ENCODE results near the gene DRP2. TPM values are rescaled to one million over a fixed set of nuclear protein-coding genes. Genes with fewer than 3 reads are reported as not detected.

Gene DRP2
- polyA plus RNA-seq, 1 experiment = 0.13 TPM

GRCh38 chrX:101223226-101223625, 3.6 kb downstream of the DRP2 start:
- no peak for DNase-seq (ENCODE audit: low read depth)
- Histone ChIP-seq H3K4me3 (ENCODE audit: low read depth, low read length) (no peak overlapping the region), H3K27me3 (ENCODE audit: control insufficient read depth, insufficient read depth, low read length) (no peaks in the 10 kb centered on the region), H3K36me3 (ENCODE audit: control insufficient read depth, insufficient read depth, low read length) (no peaks in the 10 kb centered on the region)
- ChIA-PET CTCF (interaction anchor here (0.9 kb wide), 1 partner anchor 9 kb away, joined by 3 read pairs; no protein-coding TSS in a partner anchor), POLR2A (no interaction called here)
- TF ChIP-seq CTCF (IDR thresholded peaks at IDR 0.05; ENCODE audit: insufficient read depth, low read depth, low read length) = no peak

DNA sequence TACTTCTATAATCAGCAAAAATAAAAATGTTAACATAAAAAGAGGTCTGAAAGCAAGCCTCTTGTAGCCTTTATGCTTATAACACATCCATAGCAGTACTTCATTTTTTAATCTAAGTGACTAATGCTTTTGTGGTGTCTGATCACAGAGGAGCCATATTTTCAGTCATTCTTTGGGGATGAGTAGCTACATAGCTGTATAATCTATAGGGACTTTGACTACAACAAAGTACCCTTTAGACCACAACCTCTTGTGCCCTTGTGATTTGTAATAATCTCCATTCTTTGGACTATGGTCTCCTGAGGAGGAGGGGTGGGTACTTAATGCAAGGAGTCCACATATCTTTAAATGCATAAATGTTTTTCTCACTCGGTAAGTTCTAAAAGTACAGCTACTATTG, 9.6 kb downstream of the DRP2 start:
- Histone ChIP-seq H3K27me3 (ENCODE audit: control insufficient read depth, insufficient read depth, low read length) (no peaks in the 10 kb centered on the region), H3K4me3 (ENCODE audit: low read depth, low read length) (no peak overlapping the region), H3K36me3 (ENCODE audit: control insufficient read depth, insufficient read depth, low read length) (no peaks in the 10 kb centered on the region)
- no peak for DNase-seq (ENCODE audit: low read depth)
- TF ChIP-seq CTCF (IDR thresholded peaks at IDR 0.05; ENCODE audit: insufficient read depth, low read depth, low read length) = no peak
- POLR2A ChIA-PET = no interaction called here
- CTCF ChIA-PET = interaction anchor here (0.7 to 1.2 kb wide), 3 partner anchors 51 to 541 kb away, joined by 3 to 5 read pairs (median 3); no protein-coding TSS in a partner anchor

GRCh38 chrX:101230636-101231035, 11.1 kb downstream of the DRP2 start:
- Histone ChIP-seq H3K4me3 (ENCODE audit: low read depth, low read length) (no peak overlapping the region), H3K27me3 (ENCODE audit: control insufficient read depth, insufficient read depth, low read length) (no peaks in the 10 kb centered on the region), H3K36me3 (ENCODE audit: control insufficient read depth, insufficient read depth, low read length) (no peaks in the 10 kb centered on the region)
- DNase-seq (ENCODE audit: low read depth) = no peak
- no peak for TF ChIP-seq CTCF (IDR thresholded peaks at IDR 0.05; ENCODE audit: insufficient read depth, low read depth, low read length)
- CTCF ChIA-PET = no interaction called here
- POLR2A ChIA-PET = no interaction called here

DNA sequence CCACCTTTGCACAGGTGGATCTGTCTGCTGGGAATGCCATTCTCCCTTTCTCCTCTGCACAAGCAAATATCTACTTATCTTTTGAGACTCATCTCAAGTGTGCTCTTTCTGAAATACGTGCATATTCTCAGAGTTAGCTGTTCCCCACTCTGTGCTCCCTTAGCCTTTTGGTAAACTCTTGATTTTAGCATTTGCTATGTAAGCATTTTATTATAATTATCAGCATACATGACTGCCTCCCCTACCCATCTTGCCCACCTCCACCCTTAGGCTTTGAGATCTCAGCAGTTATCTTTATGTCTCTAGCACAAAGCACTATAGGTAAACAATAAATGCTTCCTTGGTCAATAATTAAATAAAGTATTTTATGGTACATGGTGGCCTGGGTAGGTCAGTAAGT, 11.5 kb downstream of the DRP2 start:
- Histone ChIP-seq H3K27me3 (ENCODE audit: control insufficient read depth, insufficient read depth, low read length) (no peaks in the 10 kb centered on the region), H3K4me3 (ENCODE audit: low read depth, low read length) (no peak overlapping the region), H3K36me3 (ENCODE audit: control insufficient read depth, insufficient read depth, low read length) (no peaks in the 10 kb centered on the region)
- ChIA-PET POLR2A (no interaction called here), CTCF (no interaction called here)
- DNase-seq (ENCODE audit: low read depth) = no peak
- TF ChIP-seq CTCF (IDR thresholded peaks at IDR 0.05; ENCODE audit: insufficient read depth, low read depth, low read length) = no peak

- CTCF ChIA-PET = no interaction called here
Measured at GRCh38 chrX:101232316-101232715, 12.7 kb downstream of the DRP2 start.

More at GRCh38 chrX:101232316-101232715, 12.7 kb downstream of the DRP2 start:
- POLR2A ChIA-PET = no interaction called here
- no peaks in the 10 kb centered on the region for H3K27me3 ChIP-seq (ENCODE audit: control insufficient read depth, insufficient read depth, low read length)
- no peak overlapping the region for H3K4me3 ChIP-seq (ENCODE audit: low read depth, low read length)
- no peak for DNase-seq (ENCODE audit: low read depth)
- TF ChIP-seq CTCF (IDR thresholded peaks at IDR 0.05; ENCODE audit: insufficient read depth, low read depth, low read length) = no peak
- H3K36me3 ChIP-seq (ENCODE audit: control insufficient read depth, insufficient read depth, low read length) = no peaks in the 10 kb centered on the region
